LNCAP (cell line): ENCODE results near the gene TRIO.

Experiments used
- TF ChIP-seq, protein P1 (sequence below): fragments of 450-650 bp; IDR thresholded peaks from 2 replicates; pipeline ENCODE4 v1.5.1; 2017; ENCODE audit warnings: mild to moderate bottlenecking

TRIO gene

DNA sequence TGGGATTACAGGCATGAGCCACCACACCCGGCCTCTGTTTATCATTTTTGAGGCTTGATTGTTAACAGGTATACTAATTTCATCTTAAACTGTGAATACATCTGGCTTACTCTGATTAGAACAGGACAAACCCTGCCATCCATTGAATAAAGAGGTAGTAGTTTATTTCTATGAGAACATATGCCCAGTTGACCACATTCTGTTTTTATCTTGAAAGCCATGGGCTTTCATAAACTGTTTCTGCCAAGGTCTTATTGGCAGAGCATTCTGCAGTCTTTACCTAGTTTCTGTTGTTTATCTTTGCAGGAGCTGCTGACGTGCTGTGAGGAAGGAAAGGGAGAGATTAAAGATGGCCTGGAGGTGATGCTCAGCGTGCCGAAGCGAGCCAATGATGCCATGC, 253.6 kb downstream of the TRIO start:
- TF ChIP-seq, protein P1, sequence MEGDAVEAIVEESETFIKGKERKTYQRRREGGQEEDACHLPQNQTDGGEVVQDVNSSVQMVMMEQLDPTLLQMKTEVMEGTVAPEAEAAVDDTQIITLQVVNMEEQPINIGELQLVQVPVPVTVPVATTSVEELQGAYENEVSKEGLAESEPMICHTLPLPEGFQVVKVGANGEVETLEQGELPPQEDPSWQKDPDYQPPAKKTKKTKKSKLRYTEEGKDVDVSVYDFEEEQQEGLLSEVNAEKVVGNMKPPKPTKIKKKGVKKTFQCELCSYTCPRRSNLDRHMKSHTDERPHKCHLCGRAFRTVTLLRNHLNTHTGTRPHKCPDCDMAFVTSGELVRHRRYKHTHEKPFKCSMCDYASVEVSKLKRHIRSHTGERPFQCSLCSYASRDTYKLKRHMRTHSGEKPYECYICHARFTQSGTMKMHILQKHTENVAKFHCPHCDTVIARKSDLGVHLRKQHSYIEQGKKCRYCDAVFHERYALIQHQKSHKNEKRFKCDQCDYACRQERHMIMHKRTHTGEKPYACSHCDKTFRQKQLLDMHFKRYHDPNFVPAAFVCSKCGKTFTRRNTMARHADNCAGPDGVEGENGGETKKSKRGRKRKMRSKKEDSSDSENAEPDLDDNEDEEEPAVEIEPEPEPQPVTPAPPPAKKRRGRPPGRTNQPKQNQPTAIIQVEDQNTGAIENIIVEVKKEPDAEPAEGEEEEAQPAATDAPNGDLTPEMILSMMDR: no peak

DNA sequence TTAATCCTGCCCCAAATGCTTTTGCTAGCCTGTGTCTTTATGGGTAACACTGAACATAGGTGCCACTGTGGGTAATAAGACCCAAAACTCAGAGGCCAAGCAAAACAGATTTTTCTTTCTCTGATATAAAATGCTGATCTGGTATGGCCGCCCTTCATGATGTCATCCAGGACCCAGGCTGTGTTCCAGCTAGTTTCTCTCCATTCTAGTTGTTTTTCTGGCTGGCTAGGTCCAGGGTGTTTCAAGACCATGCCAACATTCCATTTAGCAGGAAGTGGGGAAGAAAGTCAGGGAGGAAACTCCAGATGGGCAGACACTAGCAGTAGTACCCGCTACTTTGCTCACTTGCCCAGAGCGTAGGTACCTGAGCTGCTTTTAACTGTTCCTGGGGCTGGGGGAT, 254.6 kb downstream of the TRIO start:
- TF ChIP-seq, protein P1: no peak

- TF ChIP-seq, protein P1: peak; percentile 83
These were observed 256.0 kb downstream of the TRIO start for GRCh38 chr5:14399054-14399692.

GRCh38 chr5:14400085-14400484, 256.9 kb downstream of the TRIO start:
- TF ChIP-seq, protein P1: no peak

DNA sequence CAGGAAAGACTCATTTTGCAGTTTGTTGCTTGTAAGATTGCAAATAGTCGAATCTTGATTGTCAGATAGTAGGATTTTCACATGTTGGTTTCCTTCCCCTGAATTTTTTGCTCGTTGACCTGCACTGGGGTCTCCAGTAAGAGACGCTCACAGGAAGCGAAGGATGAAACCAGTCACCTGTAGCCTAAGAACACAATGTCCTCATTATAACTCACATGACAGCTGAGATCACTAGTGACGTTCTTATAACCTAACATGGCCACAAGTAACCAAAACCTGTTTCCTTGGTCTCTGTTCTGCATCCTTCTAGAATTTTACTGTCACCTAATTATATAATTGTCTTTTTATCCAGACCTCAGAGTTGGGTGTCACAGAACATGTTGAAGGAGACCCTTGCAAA, 257.5 kb downstream of the TRIO start:
- TF ChIP-seq, protein P1: no peak

GRCh38 chr5:14401639-14402038, 258.5 kb downstream of the TRIO start:
- TF ChIP-seq, protein P1: no peak

DNA sequence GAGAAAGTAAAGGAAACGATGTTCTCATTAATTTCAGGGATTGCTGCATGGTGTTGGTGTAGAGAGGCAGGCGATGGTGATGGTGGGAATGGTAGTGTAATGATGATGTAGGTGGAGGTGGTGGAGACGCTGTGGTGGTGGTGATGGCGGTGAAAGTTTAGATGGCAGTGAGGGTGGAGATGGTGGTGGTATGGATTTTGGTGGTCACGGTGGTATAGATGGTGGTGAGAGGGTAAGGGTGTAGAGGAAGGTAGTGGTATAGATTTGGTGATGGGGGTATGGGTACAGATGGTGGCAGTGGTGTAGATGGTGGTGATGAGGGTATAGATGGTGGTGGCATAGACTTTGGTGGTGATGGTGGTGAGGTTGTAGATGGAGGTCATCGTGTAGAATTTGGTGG, 259.3 kb downstream of the TRIO start:
- TF ChIP-seq, protein P1: no peak

DNA sequence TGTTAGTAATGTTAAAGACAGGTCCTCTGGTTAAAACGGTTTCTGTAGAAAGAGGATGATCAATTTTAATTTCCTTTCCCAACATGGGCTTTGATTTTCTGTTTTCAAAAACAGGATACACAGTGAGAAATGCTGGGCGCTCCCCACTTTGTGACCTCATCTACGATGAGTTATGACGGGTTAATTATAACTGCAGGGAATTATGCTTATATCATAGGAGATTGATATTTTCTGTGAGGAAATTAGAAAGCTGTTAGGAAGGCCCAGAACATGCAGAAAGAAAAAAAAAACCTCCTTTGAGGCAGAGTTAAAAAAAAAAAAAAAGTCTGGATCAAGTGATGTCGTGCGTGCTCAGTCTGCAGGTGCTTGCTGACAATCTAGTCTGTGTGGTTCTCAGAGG, 261.6 kb downstream of the TRIO start:
- TF ChIP-seq, protein P1: no peak
